SKM-1 treated with dmso at 0.1 percent for 144 hours (cell line): Measurements from ENCODE around the gene AAK1.
"Not testable (repeated sequence)": the region's sequence is repeated elsewhere in the genome, so short reads cannot be mapped to it uniquely, and the experiment has no call there.

Experiments
- DNase-seq: peaks from one replicate; lab custom pipeline; 2025; ENCODE audit not compliant: unreplicated experiment; lab: John Stamatoyannopoulos, UW

AAK1 gene

DNA sequence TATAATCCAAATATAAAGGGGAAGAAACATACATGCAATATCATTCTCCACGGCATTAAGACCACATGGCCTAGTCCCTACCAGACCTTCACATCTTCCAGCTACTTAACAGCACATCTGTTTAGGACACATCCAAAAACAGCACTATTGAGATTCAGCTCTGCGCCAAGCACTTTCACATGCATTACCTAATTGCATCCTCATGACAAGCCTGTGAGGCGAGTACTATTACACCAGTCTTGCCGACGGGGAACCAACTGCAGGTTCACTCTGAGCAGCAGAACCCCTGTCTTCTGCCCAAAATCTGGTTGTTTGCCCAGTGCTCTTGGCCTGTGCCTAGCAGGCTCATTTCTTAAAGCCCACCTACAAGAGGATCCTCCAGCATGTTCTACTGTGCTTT lies 66.7 kb downstream of the AAK1 start:
- DNase-seq: no peak

DNA sequence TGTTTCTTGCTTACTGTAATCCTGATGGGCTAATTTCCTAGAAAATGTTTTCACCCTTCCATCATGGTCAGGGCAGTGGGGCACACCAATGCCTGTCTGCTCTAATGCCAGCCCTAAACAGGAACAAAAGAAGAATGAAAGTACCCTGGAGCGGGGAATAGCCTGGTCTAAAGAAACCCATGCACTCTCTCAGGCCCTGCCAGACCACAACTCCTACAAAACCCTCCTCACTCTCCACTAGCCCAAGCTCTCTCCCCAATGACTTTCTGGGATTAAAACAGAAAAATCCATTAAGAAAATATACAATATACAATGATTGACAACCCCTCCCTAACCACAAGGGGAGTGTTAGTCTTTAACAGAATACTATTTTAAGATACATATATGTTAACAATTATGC lies 67.6 kb downstream of the AAK1 start:
- no peak for DNase-seq

- not testable (repeated sequence) for DNase-seq
Measured at GRCh38 chr2:69575371-69575770, 68.2 kb downstream of the AAK1 start.

- DNase-seq: no peak
Measured at GRCh38 chr2:69572641-69573040, 70.9 kb downstream of the AAK1 start.

GRCh38 chr2:69571189-69571588 lies 72.3 kb downstream of the AAK1 start:
- no peak for DNase-seq

DNA sequence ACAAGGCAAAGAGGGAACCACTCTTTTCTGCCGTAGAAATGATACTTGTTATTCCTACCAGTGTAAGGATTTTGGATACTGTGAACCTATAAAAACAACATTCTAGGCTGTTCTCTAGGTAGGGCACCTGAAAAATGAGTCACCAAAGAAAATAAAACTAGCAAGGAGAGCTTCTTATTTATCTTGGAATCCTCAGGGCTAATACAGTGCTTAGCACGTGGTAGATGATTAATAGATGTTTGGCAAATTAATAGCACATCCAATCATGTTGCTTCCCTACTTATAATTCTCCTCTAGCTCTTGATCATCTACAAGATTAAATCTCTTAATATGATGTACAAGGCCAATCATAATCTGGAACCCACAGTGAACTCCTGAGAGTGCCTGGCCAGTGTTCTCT lies 73.1 kb downstream of the AAK1 start:
- DNase-seq: no peak

DNA sequence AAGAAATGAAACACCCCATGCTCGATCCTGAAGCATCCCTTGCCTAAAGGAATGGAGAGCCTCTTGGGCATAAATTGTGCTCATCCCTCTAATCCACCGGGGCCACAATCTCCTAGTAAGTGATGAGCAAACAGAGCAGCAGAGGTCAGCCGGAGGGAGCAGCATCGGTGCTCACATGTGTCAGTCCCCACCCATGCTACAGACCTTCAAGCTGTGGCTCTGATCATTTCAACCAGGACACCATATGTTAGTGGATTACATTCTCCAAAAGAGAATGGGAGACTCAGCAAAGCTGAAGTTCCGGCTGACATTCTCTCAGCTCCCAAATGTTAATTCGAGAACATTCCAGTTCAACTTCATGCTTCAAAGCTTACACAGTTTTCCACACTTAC lies 75.6 kb downstream of the AAK1 start:
- no peak for DNase-seq

DNA sequence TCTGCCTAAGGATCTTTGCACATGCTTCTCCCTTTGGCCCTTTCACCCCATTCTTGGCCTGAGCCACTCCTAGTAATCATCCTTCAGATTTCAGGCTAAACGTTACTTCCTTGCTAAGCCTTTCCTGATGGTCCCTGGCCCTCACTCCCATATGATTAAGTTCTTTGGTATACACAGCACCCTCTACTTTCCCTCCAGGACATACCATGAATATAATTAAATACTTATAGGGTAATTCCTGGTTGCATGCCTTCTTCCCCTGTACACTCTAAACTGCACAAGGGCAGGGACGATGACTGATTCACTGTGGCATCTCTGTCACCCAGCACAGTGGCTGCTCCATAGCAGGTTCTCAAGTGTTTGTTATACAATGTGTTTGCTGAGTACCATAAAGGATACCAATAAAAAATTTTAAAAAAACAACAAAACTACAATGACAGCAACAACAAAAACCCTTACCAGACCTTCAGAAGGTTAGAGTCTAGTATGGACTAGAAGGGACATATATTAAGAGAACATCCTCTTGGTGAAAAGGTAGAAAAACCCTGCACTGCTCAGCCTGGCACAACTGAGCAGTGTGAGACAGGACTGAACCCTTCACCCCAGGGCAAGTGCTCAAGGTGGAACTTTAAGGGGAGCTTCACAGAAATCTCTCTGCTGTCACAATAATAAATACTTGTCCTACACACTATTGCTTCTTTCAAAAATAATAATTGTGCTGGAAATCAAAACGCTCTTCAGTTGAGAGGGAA lies 76.2 kb downstream of the AAK1 start:
- DNase-seq: no peak

DNA sequence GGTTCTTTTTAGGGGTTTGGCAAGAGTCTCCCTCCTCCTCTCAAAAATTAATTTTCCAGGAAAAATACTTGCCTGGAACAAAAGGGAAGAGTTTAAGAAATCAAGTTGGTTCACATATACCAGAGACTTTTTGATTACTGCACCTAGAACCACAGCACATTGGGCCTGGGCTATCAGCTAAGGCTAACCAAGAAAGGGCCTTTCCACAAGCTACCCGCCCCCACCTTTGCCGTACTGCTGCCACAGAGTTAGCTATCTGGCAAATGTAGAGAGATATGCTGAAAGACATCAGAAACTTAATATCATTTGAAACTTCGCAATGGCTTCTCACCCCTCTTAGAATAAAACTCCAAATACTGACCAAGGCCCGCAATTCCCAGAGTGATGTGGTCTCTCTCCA lies 76.9 kb downstream of the AAK1 start:
- DNase-seq: no peak

DNA sequence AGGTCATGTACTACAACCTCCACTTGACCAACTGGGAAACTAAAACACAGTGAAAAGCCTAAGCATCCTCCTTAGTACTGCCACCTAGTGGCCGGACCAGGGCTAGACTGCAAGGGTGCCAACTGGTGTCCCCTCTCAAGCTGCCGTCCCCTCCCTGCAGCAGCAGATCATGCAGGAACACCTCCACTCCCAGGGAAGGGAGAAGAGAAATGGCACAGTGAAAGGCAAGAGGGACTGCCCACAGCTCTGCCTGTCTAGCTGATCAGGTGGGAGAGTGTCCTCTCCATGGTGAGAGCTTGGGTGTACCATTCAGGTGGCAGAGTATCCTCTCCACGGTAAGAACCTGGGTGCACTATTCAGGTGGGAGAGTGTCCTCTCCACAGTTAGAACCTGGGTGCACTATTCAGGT lies 78.1 kb downstream of the AAK1 start:
- DNase-seq: peak; percentile 55

- DNase-seq: no peak
Measured at GRCh38 chr2:69564604-69565003, 78.9 kb downstream of the AAK1 start.

DNA sequence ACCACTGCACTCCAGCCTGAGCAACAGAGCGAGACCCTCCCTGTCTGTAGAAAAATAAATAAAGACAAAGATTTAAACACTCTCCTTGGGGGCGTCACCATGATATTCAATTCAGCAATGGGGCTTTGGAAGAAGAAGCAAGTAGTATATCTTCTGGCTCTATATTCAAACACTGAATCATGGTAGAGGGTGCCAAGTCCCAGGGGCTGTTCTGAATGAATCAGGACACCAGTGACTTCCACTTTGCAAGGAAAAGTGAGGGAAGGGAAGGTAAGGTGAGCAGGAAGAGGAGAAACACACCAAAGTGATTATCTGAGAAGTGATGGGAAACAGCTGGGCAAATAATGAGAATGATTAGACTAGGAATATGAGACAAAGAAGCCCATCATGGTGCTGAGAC lies 80.5 kb downstream of the AAK1 start:
- no peak for DNase-seq

DNA sequence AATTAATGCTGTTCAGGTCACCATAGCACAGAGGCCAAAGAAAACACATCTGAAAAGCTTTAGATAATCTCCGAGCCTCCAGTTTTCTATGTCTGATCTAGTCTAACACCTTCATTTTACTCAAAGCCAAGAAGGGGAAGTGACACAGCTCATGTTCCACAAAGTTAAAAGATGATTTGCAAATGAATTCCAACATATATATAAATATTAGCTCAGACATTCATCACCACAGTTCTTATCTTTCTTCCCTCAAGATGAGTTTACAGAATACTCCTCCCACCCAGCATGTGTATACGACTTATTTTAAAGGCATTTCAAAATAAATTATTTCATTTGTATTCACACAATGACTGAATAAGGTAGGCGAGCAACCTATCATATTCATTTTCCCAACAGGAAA lies 82.4 kb downstream of the AAK1 start:
- DNase-seq: no peak

DNA sequence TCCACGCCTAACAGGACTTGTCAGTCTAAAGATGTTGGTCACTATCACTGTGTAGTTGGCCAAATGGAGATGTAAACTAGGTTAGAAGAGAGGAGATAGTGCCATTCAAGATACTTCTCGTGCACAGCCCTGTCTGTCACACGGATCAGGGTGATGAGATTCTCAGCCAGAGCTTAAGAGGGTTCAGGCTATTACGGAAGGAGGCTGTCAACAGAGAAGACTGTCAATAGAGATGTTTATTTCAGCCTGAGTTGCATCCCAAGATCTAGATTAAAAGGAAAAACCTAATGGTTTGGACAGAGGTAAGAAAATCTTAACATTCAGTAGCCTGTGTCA lies 83.4 kb downstream of the AAK1 start:
- no peak for DNase-seq

- peak; percentile 52 for DNase-seq
Measured at GRCh38 chr2:69559442-69560146, 83.9 kb downstream of the AAK1 start.

GRCh38 chr2:69556008-69556407 lies 87.5 kb downstream of the AAK1 start:
- DNase-seq: no peak

- DNase-seq: peak; percentile 15
Measured at GRCh38 chr2:69554981-69555380, 88.6 kb downstream of the AAK1 start.

- no peak for DNase-seq
Measured at GRCh38 chr2:69554568-69554967, 89.0 kb downstream of the AAK1 start.

DNA sequence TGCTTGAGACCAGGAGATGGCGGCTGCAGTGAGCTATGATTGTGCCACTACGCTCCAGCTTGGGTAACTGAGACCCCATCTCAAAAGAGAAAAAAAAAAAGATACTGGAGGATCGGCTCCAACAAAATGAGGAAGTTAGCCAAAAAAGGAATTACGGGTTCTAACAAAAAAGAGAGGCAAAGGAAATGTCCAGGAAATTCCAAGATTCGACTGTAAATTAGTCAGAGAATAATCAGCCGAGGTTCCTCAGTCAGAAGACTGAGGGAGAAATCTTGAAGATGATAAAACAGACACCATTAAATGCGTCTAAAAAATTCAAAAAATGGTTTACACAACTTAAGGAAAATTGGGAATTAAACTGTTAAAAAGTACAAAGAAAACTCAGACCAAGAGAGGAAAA lies 89.5 kb downstream of the AAK1 start:
- DNase-seq: no peak

DNA sequence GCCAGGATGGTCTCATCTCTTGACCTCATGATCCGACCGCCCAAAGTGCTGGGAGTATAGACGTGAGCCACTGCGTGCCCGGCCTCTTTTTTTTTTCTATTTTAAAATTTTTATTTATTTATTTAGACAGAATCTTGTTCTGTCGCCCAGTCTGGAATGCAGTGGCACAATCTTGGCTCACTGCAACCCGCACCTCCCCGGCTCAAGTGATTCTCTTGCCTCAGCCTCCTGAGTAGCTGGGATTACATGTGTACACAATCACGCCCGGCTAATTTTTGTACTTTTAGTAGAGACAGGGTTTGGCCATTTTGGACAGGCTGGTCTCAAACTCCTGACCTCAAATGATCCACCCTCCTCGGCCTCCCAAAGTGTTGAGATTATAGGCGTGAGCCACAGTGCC lies 93.0 kb downstream of the AAK1 start:
- not testable (repeated sequence) for DNase-seq

DNA sequence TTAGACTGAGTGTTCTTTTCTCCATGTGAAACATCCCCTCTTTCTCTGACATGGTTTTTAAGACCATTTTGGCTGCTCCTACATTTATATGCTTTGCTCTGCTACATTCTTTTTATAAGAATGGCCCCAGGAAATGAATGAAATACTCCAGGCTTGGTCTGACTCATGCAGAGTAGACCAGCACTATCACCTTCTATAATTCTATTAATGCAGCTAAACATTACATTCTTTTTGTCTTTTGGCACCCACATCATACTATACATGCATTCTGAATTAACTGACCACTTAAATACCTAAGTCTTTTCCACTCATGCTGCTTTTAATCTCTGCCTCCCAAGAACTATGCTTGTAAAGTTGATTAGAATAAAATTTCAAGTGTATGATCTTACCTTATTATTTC lies 94.1 kb downstream of the AAK1 start:
- DNase-seq: no peak

- DNase-seq: peak; percentile 5
Measured at GRCh38 chr2:69547984-69548715, 95.4 kb downstream of the AAK1 start.
